Islet precursor cell (in vitro differentiated cells): Measurements from ENCODE around the gene VHLL.

Experiments used
- DNase-seq: peaks from one replicate; pipeline ENCODE4 v3.0.0-alpha.2; 2018

Gene VHLL

DNA sequence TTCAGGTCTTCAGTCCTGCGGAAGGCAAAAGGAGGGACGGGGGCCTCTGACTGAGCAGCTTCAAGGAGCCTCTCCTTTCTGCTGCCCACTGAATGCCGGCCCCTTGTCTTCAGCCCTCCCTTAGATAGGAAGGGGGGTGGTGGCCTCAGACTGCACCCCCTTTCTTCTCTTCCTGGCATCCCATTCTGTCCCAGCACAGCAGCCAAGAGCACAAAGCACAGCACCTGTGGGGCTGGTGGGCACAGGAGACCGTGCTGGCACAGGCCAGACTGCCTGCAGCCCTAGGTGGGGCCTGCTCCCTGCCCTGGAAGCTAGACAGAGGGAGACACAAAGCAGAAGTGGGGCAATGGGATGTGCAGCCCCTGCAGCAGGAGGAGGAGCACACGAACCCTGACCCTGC, 49.5 kb downstream of the VHLL start:
- DNase-seq = no peak
